Measurements from ENCODE around the gene IGSF22. TPM values are rescaled to one million over a fixed set of nuclear protein-coding genes. Genes with fewer than 3 reads are reported as not detected.

IGSF22 gene
- total and polyA plus RNA-seq, 2 of the 8 experiments (the other 6 are each of a cell fraction or from before 2014, with no cell fraction given), result 0.14 TPM; not detected in 1

- no peak overlapping the region for H2BK20ac ChIP-seq (ENCODE audit: low read length)
- no peak overlapping the region for H2AFZ ChIP-seq (ENCODE audit: low read length)
- no peak overlapping the region for H2BK5ac ChIP-seq (ENCODE audit: low read depth, low read length)
- H2BK12ac ChIP-seq (ENCODE audit: low read depth, low read length), result no peak overlapping the region
- H3K27me3 ChIP-seq (replicated peaks in 1 of 4; ENCODE audit: control insufficient read depth in 3 of 4, extremely low read depth in 1 of 4, insufficient read depth in 3 of 4, low read length in 3 of 4), result no peaks in the 10 kb centered on the region
- H3K36me3 ChIP-seq (ENCODE audit: control insufficient read depth in 2 of 4, insufficient read depth in 4 of 4, low read length in 3 of 4), result no peaks in the 10 kb centered on the region; a peak in 1 of 8 replicates
- H4K5ac ChIP-seq (ENCODE audit: insufficient read length, low read depth, low read length), result no peak overlapping the region
- H4K91ac ChIP-seq (replicated peaks; ENCODE audit: insufficient read length, low read length), result no peak overlapping the region
- H2AK5ac ChIP-seq (ENCODE audit: low read depth, low read length), result no peak overlapping the region
- no peak overlapping the region for H3K23ac ChIP-seq (ENCODE audit: insufficient read length)
- H3K4ac ChIP-seq (replicated peaks; ENCODE audit: insufficient read length, low read depth, low read length), result no peak overlapping the region
- ChIA-PET POLR2A (ENCODE audit: partially characterized antibody) (interaction anchor here (1.0 to 1.5 kb wide), 3 partner anchors 8 to 30 kb away, joined by 3 read pairs; partner anchors contain the start of gene TMEM86A), CTCF (ENCODE audit: partially characterized antibody) (interaction anchor here (0.8 to 11.9 kb wide), 20 partner anchors 10 to 144 kb away, joined by 3 to 225 read pairs (median 8); no protein-coding TSS in a partner anchor)
- H2BK15ac ChIP-seq (ENCODE audit: low read length), result 0 out of 2 replicates have a peak overlapping the region, but pooled peaks have one; percentile 54
- no peak overlapping the region for H2BK120ac ChIP-seq (replicated peaks; ENCODE audit: low read depth, low read length)
- DNase-seq (ENCODE audit: low read depth in 1 of 2, low spot score in 2 of 2) (no peak), FAIRE-seq (no peak)
- H3K9ac ChIP-seq (replicated peaks in 1 of 4; ENCODE audit: extremely low read depth in 1 of 4, low read depth in 3 of 4, low read length in 3 of 4), result no peak overlapping the region
- H3K9me3 ChIP-seq (ENCODE audit: insufficient read depth in 2 of 2, low read depth in 1 of 2, low read length in 1 of 2), result no peaks in the 10 kb centered on the region
- no peaks in the 10 kb centered on the region for H4K20me1 ChIP-seq (replicated peaks in 1 of 2; ENCODE audit: control insufficient read depth in 1 of 2, insufficient read depth in 2 of 2, low read length in 2 of 2)
- H3K4me1 ChIP-seq (replicated peaks in 1 of 4; ENCODE audit: control insufficient read depth in 3 of 4, insufficient read depth in 4 of 4, low read length in 3 of 4), result peaks cover 0 to 20% (median 14%) of the 10 kb centered on the region in 4 experiments; a peak in 5 of 7 replicates
- H3K18ac ChIP-seq (ENCODE audit: extremely low read depth, low read length), result no peak overlapping the region
- no peaks in the 10 kb centered on the region for H3K23me2 ChIP-seq (ENCODE audit: low read depth, low read length)
- no peak overlapping the region for H3K14ac ChIP-seq (ENCODE audit: insufficient read length)
- H3K56ac ChIP-seq (replicated peaks; ENCODE audit: insufficient read length, low read depth, low read length), result no peak overlapping the region
- no peak overlapping the region for H3K4me3 ChIP-seq (ENCODE audit: extremely low read depth in 1 of 4, insufficient read depth in 2 of 4, low read depth in 3 of 4, low read length in 4 of 4)
- TF ChIP-seq PHF8 (conservative IDR thresholded peaks at IDR 0.05; ENCODE audit: low read depth, low read length), result no peak
- TF ChIP-seq SP1 (IDR thresholded peaks at IDR 0.05; ENCODE audit: low read depth, low read length), result no peak
- no peak for TF ChIP-seq EP300 (IDR thresholded peaks at IDR 0.05; ENCODE audit: borderline replicate concordance in 1 of 2, low read depth in 2 of 2, low read length in 2 of 2)
- TF ChIP-seq SRF (IDR thresholded peaks at IDR 0.05; ENCODE audit: low read depth, low read length), result no peak
- no peak for TF ChIP-seq E2F6 (IDR thresholded peaks at IDR 0.05)
- no peak for TF ChIP-seq NRF1 (IDR thresholded peaks at IDR 0.05; ENCODE audit: low read depth, low read length)
- TF ChIP-seq SAP30 (IDR thresholded peaks at IDR 0.05; ENCODE audit: insufficient read depth, insufficient replicate concordance, low read length), result no peak
- TF ChIP-seq RNF2 (IDR thresholded peaks at IDR 0.05; ENCODE audit: borderline replicate concordance, low read depth, low read length, missing control alignments, poor library complexity, severe bottlenecking), result no peak
- no peak for TF ChIP-seq ZNF274 (IDR thresholded peaks at IDR 0.05; ENCODE audit: borderline replicate concordance, extremely low read depth, low read length)
- no peak for TF ChIP-seq GABPA (IDR thresholded peaks at IDR 0.05; ENCODE audit: borderline replicate concordance, insufficient read depth, low read length)
- TF ChIP-seq CHD1 (IDR thresholded peaks at IDR 0.05; ENCODE audit: low read depth, low read length), result no peak
- no peak for TF ChIP-seq POLR2A (IDR thresholded peaks at IDR 0.05; ENCODE audit: control extremely low read depth in 1 of 2, low read depth in 2 of 2, low read length in 2 of 2)
- H3K27ac ChIP-seq (ENCODE audit: low read depth, low read length), result no peak overlapping the region; the same call in 1 of the 2 replicates
- 97% methylated on average over 13 of the region's 13 CpGs; no CpG with 5 or more reads in 1 of the 2 experiments for WGBS, 2 experiments (ENCODE audit: extremely low coverage in 1 of 2, insufficient coverage in 1 of 2, insufficient read length in 1 of 2, insufficient replicate concordance in 2 of 2, low coverage in 1 of 2, low lambda C conversion rate in 2 of 2, missing lambda C conversion rate in 1 of 2)
- H4K8ac ChIP-seq (ENCODE audit: extremely low read depth, insufficient read depth, low read length), result no peak overlapping the region; the same call in 1 of the 2 replicates
- no peaks in the 10 kb centered on the region for H3K79me1 ChIP-seq (ENCODE audit: low read depth, low read length)
- no peaks in the 10 kb centered on the region for H3K79me2 ChIP-seq (ENCODE audit: control insufficient read depth in 1 of 2, insufficient read depth in 2 of 2, low read length in 2 of 2)
- no peak overlapping the region for H3K4me2 ChIP-seq (ENCODE audit: insufficient read depth in 1 of 2, low read depth in 2 of 2, low read length in 2 of 2)
Observed at GRCh38 chr11:18728658-18729057, 2.7 kb upstream of the IGSF22 start.
